ENCODE measurements around the gene ZC3H13. TPM values are rescaled to one million over a fixed set of nuclear protein-coding genes. Genes with fewer than 3 reads are reported as not detected.

ZC3H13 gene, protein sequence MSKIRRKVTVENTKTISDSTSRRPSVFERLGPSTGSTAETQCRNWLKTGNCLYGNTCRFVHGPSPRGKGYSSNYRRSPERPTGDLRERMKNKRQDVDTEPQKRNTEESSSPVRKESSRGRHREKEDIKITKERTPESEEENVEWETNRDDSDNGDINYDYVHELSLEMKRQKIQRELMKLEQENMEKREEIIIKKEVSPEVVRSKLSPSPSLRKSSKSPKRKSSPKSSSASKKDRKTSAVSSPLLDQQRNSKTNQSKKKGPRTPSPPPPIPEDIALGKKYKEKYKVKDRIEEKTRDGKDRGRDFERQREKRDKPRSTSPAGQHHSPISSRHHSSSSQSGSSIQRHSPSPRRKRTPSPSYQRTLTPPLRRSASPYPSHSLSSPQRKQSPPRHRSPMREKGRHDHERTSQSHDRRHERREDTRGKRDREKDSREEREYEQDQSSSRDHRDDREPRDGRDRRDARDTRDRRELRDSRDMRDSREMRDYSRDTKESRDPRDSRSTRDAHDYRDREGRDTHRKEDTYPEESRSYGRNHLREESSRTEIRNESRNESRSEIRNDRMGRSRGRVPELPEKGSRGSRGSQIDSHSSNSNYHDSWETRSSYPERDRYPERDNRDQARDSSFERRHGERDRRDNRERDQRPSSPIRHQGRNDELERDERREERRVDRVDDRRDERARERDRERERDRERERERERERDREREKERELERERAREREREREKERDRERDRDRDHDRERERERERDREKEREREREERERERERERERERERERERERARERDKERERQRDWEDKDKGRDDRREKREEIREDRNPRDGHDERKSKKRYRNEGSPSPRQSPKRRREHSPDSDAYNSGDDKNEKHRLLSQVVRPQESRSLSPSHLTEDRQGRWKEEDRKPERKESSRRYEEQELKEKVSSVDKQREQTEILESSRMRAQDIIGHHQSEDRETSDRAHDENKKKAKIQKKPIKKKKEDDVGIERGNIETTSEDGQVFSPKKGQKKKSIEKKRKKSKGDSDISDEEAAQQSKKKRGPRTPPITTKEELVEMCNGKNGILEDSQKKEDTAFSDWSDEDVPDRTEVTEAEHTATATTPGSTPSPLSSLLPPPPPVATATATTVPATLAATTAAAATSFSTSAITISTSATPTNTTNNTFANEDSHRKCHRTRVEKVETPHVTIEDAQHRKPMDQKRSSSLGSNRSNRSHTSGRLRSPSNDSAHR (N-terminal part only)
- total RNA-seq, result 18.3 and 19.4 TPM in 2 replicates

DNA sequence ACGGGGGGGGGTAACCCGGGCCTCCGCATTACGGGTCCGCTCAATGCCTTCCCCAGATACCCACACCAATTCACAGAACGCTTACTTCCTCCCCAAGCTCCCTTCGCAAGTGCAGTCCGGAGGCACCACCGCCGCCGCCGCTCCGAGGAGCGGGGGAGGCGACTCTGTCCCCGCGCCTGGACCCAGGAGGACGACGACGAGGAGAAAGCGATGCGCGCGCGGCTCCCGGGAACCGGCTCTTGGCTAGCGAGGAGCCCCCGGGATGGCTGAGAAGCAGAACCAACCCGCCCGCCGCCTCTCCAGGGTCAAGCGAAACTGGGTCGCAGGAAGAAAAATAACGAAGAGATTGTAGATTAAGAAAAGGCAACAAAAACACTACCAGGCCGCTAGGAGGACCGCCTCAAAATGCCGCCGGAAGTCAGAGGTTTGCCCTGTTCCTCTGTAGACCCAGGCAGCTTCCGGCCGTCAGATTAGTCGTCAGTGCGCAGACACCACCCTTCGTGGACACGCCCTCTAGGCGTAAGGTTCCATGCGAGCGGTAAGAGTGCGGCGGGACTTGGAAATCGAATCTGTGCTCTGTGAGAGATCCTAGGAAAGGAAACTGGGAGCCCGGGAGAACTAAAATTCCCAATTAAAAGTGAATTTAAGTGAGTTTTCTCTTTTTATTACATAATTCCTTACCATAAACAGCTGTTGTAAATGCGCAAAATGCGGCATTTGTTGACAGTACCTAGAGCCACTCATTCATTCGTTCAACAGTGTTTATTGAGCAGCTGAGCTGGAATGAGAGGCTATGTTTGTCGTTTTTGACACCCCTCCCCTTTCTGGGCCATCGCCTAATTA, at the start of gene ZC3H13:
Gene ZC3H13 (minus strand): TSS at position 428 of the 843 bp plus-strand sequence. CDS start 7,239 bp downstream, outside the sequence.

Other genes with a start within 250 kb of the ZC3H13 start
- gene SIAH3, start 201.0 kb downstream of the ZC3H13 start, total RNA-seq, result not detected in 2 replicates
- gene CPB2, start 52.3 kb upstream of the ZC3H13 start, total RNA-seq, result not detected in 2 replicates
- under 0.01 and 0.10 TPM in 2 replicates for gene LCP1, start 129.4 kb upstream of the ZC3H13 start, total RNA-seq
- gene LRRC63, start 159.2 kb upstream of the ZC3H13 start, total RNA-seq, result 0.10 TPM in 1 of 2 replicates, not detected in the other